Epithelial cell of proximal tubule (primary cell): ENCODE results near the gene MPPED2. TPM values are rescaled to one million over a fixed set of nuclear protein-coding genes. Genes with fewer than 3 reads are reported as not detected.

Experiments
- DNase-seq: peaks from one replicate; pipeline ENCODE4 v3.0.0-alpha.2; 2011; ENCODE audit warnings: low read depth
- H3K4me3 ChIP-seq: 2 replicates; pipeline ENCODE4 v1.5.1; 2011; ENCODE audit warnings: low read depth, mild to moderate bottlenecking, low read length
- total RNA-seq: library from RNA; depleted of rRNA; stranded (reverse); fragments of >200 nt; gene quantifications from 2 replicates; pipeline ENCODE4 v1.2.3, GENCODE V29; 2015
- TF ChIP-seq, protein P1 (sequence below): conservative IDR thresholded peaks from 2 replicates; pipeline ENCODE4 v1.5.1; 2012; ENCODE audit warnings: low read depth, mild to moderate bottlenecking, low read length

MPPED2 gene
- total RNA-seq, 1 donor from 2014 or later = 0.17 TPM

DNA sequence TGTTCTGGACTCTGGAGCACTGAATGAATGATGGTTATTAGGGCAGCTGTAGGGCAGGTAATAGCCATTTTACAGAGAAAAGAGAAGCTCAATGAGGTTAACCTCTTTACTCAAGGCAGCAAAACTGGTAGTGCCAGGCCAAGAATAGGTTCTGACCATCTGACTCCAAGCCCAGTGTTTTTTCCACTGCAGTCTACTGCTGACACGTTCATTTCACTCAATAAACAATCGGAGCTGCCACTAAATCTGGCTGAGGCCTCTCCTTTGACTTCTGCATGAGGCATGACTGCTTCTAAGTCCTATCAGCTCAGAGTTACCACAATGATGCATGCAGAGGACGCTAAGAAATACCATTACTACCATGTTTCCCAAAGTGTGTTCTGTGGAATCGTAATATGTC lies 145.6 kb downstream of the MPPED2 start:
- TF ChIP-seq, protein P1, sequence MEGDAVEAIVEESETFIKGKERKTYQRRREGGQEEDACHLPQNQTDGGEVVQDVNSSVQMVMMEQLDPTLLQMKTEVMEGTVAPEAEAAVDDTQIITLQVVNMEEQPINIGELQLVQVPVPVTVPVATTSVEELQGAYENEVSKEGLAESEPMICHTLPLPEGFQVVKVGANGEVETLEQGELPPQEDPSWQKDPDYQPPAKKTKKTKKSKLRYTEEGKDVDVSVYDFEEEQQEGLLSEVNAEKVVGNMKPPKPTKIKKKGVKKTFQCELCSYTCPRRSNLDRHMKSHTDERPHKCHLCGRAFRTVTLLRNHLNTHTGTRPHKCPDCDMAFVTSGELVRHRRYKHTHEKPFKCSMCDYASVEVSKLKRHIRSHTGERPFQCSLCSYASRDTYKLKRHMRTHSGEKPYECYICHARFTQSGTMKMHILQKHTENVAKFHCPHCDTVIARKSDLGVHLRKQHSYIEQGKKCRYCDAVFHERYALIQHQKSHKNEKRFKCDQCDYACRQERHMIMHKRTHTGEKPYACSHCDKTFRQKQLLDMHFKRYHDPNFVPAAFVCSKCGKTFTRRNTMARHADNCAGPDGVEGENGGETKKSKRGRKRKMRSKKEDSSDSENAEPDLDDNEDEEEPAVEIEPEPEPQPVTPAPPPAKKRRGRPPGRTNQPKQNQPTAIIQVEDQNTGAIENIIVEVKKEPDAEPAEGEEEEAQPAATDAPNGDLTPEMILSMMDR = no peak
- no peak for DNase-seq
- no peak overlapping the region for H3K4me3 ChIP-seq

DNA sequence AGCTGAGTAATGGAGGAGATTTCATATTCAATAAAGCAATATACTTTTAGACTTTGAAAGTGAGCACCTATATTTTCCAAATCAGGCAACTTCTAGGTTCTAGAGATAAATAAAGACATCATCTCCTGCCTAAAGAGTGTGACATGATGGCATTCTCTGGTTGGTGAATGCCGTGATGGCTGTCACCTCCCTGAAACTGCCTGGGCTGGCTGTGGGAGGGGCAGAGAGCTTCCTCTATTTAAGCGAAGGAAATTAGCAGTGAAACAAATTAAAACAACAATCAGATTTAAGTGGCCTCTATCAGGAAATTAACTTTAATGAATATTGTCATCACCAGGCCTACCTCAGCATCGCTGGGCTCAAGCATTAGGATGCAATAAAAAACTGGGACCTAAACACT lies 149.4 kb downstream of the MPPED2 start:
- TF ChIP-seq, protein P1 = no peak
- DNase-seq = no peak

DNA sequence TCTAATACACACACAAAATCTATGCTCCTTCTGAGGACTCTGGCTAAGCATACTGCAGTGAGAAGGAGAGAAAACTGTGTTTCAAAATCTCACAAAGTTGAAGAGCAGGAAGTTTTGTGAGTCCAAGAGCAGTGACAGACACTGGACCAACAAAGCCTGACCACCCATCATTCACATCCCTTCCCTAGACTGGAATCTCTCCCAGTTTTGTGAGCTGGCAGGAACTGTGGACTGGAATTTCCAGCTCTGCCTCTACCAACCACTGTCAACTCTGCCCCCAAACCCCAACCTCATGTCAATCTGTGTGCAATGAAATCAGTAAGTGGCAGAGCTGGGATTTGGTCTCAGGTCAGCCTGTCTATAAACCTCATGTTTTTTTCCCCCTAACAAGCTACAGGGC lies 150.7 kb downstream of the MPPED2 start:
- no peak overlapping the region for H3K4me3 ChIP-seq
- TF ChIP-seq, protein P1 = no peak
- no peak for DNase-seq

More for the DNA sequence above, 149.4 kb downstream of the MPPED2 start:
- H3K4me3 ChIP-seq = no peak overlapping the region

DNA sequence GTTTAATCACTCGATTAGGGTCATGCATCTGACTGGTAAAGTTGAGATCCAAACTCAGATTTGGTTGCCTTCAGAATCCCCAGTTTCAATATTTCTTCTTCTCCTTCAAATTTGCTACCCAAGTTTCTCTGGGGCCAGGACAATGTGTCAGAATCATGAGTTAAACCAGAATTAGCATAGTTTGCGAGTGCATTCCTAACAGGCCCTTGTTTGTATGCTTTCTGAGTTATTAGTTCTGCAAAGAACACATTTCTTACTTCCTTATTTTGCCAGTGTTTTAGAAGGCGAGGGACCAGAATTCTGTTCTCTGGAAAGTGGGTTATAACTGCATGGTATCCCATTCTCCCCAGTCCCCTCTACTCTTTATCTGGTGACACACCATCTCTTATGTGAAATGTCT lies 151.3 kb downstream of the MPPED2 start:
- no peak for DNase-seq
- TF ChIP-seq, protein P1 = no peak
- H3K4me3 ChIP-seq = no peak overlapping the region

DNA sequence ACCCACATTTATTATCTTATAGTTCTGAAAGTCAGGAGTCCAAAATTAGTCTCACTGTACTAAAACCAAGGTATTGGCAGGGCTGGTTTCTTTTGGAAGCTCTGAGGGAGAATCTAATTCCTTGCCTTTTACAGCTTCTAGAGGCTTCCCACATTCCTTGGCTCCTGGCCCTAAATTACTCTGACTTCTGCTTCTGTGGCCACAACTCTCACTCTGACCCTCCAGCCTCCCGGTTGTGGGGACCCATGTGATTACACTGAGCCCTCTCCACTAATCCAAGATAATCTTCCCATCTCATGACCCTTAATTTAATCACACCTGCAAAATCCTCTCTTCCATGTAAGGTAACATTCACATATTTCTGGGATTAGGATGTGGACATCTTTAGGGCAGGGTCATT lies 152.3 kb downstream of the MPPED2 start:
- no peak for DNase-seq
- H3K4me3 ChIP-seq = no peak overlapping the region
- TF ChIP-seq, protein P1 = no peak

DNA sequence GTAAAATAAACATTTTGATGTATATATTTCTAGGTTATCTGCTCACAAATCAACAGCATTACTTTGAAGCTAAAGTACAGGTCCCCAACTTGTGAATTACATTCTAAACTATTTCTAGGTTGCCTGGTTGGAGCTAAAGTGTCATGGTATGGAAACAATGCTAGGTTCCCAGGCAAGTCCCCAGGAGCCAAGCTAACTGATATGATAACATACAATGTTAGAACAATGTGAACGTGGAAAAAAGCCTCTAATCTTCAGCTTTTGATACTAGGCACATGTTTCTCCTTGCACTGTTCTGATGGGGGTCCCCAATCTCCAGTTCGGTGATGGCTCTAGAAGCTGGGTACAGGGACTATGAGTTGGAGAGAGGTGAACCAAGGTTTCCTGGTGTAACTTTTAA lies 153.4 kb downstream of the MPPED2 start:
- DNase-seq = no peak
- TF ChIP-seq, protein P1 = no peak
- H3K4me3 ChIP-seq = no peak overlapping the region

DNA sequence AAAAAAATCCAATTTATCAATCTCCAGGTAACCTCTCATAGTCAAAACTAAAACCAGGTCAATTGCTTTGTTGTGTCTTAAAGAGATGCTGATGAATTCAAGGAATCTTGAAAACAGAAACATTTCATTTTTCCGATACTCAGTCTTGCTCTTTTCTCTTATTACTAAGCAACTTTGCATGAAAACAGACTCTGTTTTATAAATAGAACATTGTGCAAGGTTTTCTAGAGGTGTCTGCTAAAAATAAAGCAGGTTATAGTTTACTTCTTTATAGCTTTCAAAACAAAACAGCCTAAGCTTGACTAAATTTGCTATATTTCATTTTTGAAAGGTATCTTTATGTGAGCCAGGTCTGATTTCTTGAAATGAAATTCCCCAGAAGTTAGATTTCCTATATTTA lies 154.0 kb downstream of the MPPED2 start:
- no peak for DNase-seq
- H3K4me3 ChIP-seq = no peak overlapping the region
- TF ChIP-seq, protein P1 = no peak
